Loucy (cell line): ENCODE results near the gene SNRNP25.

Experiments used
- H2AFZ ChIP-seq: fragments of 200-600 bp; sonication (generic); 2 replicates; pipeline ENCODE4 v1.6.0; 2016; ENCODE audit warnings: antibody characterized with exemption, mild to moderate bottlenecking, low read length, moderate library complexity
- H3F3A ChIP-seq: fragments of 200-600 bp; 2 replicates; pipeline ENCODE4 v1.6.0; 2016; ENCODE audit warnings: antibody characterized with exemption, low read depth, mild to moderate bottlenecking
- H3K27me3 ChIP-seq: fragments of 200-600 bp; sonication (generic); 2 replicates; pipeline ENCODE4 v1.6.1; 2014; ENCODE audit warnings: low read length, mild to moderate bottlenecking; ENCODE audit not compliant: insufficient read depth, poor library complexity, severe bottlenecking
- H3K36me3 ChIP-seq: fragments of 200-600 bp; sonication (generic); 2 replicates; pipeline ENCODE4 v1.6.1; 2016; ENCODE audit warnings: low read length; ENCODE audit not compliant: insufficient read depth
- H3K4me1 ChIP-seq: fragments of 200-600 bp; sonication (generic); 2 replicates; pipeline ENCODE4 v1.5.1; 2014; ENCODE audit warnings: low read length, mild to moderate bottlenecking; ENCODE audit not compliant: insufficient read depth, poor library complexity, severe bottlenecking
- H3K4me2 ChIP-seq: fragments of 200-600 bp; sonication (generic); 2 replicates; pipeline ENCODE4 v1.6.0; 2014; ENCODE audit warnings: antibody characterized with exemption, low read length, low read depth, mild to moderate bottlenecking; ENCODE audit not compliant: poor library complexity, severe bottlenecking
- H3K4me3 ChIP-seq: fragments of 200-600 bp; sonication (generic); 2 replicates; pipeline ENCODE4 v1.5.1; 2014; ENCODE audit warnings: low read length, mild to moderate bottlenecking, mixed read lengths; ENCODE audit not compliant: poor library complexity, severe bottlenecking
- H3K79me2 ChIP-seq: fragments of 200-600 bp; sonication (generic); 2 replicates; pipeline ENCODE4 v1.6.1; 2014; ENCODE audit warnings: low read length; ENCODE audit not compliant: insufficient read depth
- H3K9ac ChIP-seq: fragments of 200-600 bp; sonication (generic); 2 replicates; pipeline ENCODE4 v1.6.0; 2014; ENCODE audit warnings: mild to moderate bottlenecking, low read depth, low read length, moderate library complexity; ENCODE audit not compliant: poor library complexity, severe bottlenecking
- H3K9me2 ChIP-seq: fragments of 200-600 bp; sonication (generic); replicated peaks from 2 replicates; pipeline ENCODE4 v1.6.1; 2016; ENCODE audit warnings: low read depth, low read length, mixed read lengths
- H3K9me3 ChIP-seq: fragments of 200-600 bp; sonication (generic); 2 replicates; pipeline ENCODE4 v1.6.1; 2014; ENCODE audit warnings: mild to moderate bottlenecking, antibody characterized with exemption, low read length, low read depth; ENCODE audit not compliant: insufficient read depth
- H4K20me1 ChIP-seq: fragments of 200-600 bp; sonication (generic); 2 replicates; pipeline ENCODE4 v1.6.0; 2014; ENCODE audit warnings: antibody characterized with exemption, low read length, mild to moderate bottlenecking; ENCODE audit not compliant: insufficient read depth, poor library complexity, severe bottlenecking
- CTCF ChIP-seq: fragments of 200-600 bp; sonication (generic); conservative IDR thresholded peaks from 2 replicates; pipeline ENCODE4 v1.5.1; 2014; ENCODE audit warnings: mild to moderate bottlenecking, antibody characterized with exemption, low read length
- EZH2phosphoT487 ChIP-seq: fragments of 200-600 bp; IDR thresholded peaks from 2 replicates; pipeline ENCODE4 v1.6.1; 2018; ENCODE audit warnings: antibody characterized with exemption, mild to moderate bottlenecking, moderate library complexity, borderline replicate concordance

The SNRNP25 gene

GRCh38 chr16:61879-62281 lies 8.3 kb downstream of the SNRNP25 start:
- Histone ChIP-seq H3K36me3 (no peaks in the 10 kb centered on the region), H3K9me2 (no peaks in the 10 kb centered on the region), H3K9me3 (no peaks in the 10 kb centered on the region), H3K4me1 (peaks cover 29% of the 10 kb centered on the region), H3K27me3 (no peaks in the 10 kb centered on the region), H4K20me1 (no peaks in the 10 kb centered on the region), H3K4me2 (no peak overlapping the region), H3K4me3 (no peak overlapping the region), H3F3A (no peaks in the 10 kb centered on the region), H2AFZ (no peak overlapping the region), H3K79me2 (no peaks in the 10 kb centered on the region), H3K9ac (no peak overlapping the region)
- TF ChIP-seq EZH2phosphoT487 = no peak
- no peak for TF ChIP-seq CTCF

GRCh38 chr16:62283-62967 lies 8.8 kb downstream of the SNRNP25 start:
- no peak overlapping the region for H3K9ac ChIP-seq
- H2AFZ ChIP-seq = no peak overlapping the region
- peaks cover 24% of the 10 kb centered on the region for H3K4me1 ChIP-seq
- no peaks in the 10 kb centered on the region for H3F3A ChIP-seq
- H3K36me3 ChIP-seq = no peaks in the 10 kb centered on the region
- H3K79me2 ChIP-seq = no peaks in the 10 kb centered on the region
- no peaks in the 10 kb centered on the region for H3K27me3 ChIP-seq
- no peak overlapping the region for H3K4me3 ChIP-seq
- no peaks in the 10 kb centered on the region for H3K9me2 ChIP-seq
- H3K9me3 ChIP-seq = no peaks in the 10 kb centered on the region
- TF ChIP-seq CTCF = no peak
- TF ChIP-seq EZH2phosphoT487 = no peak
- H3K4me2 ChIP-seq = no peak overlapping the region
- H4K20me1 ChIP-seq = no peaks in the 10 kb centered on the region

GRCh38 chr16:62968-63391 lies 9.4 kb downstream of the SNRNP25 start:
- Histone ChIP-seq H3K36me3 (no peaks in the 10 kb centered on the region), H3K9me2 (no peaks in the 10 kb centered on the region), H3F3A (no peaks in the 10 kb centered on the region), H4K20me1 (no peaks in the 10 kb centered on the region), H3K9ac (no peak overlapping the region), H3K79me2 (no peaks in the 10 kb centered on the region), H3K4me1 (peaks cover 18% of the 10 kb centered on the region), H3K4me2 (no peak overlapping the region), H3K4me3 (no peak overlapping the region), H3K9me3 (no peaks in the 10 kb centered on the region), H3K27me3 (no peaks in the 10 kb centered on the region), H2AFZ (no peak overlapping the region)
- TF ChIP-seq CTCF = no peak
- no peak for TF ChIP-seq EZH2phosphoT487
